Ecto neural progenitor cell (in vitro differentiated cells): ENCODE data around the gene LDHAL6B.
"Not testable (repeated sequence)": the region's sequence is repeated elsewhere in the genome, so short reads cannot be mapped to it uniquely, and the experiment has no call there.

Experiments
- DNase-seq: peaks from one replicate; pipeline ENCODE4 v3.0.0-alpha.2; 2018; ENCODE audit warnings: low spot score

The LDHAL6B gene

GRCh38 chr15:59206623-59207183 lies at the start of gene LDHAL6B:
LDHAL6B (plus strand) TSS chr15:59206843; CDS start chr15:59206941, 98 bp downstream.
- no peak for DNase-seq

DNA sequence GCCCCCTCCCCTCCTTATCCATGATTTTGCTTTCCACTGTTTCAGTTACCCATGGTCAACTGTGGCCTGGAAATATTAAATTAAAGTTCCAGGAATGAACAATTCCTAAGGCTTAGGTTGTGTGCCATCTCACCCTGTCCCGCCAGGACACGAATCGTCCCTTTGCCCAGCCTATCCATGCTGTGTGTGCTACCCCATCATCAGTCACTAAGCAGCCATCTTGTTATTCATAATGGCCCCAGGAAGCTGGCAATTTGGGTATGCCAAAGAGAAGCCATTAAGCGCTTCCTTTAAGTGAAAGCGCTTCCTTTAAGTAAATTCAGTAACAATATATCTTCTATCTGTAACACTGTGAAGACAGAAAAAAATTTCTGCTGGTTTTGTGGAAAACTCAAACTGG lies 49.2 kb upstream of the LDHAL6B start:
- no peak for DNase-seq

- no peak for DNase-seq
Measured at GRCh38 chr15:59157840-59158700, 48.6 kb upstream of the LDHAL6B start.

DNA sequence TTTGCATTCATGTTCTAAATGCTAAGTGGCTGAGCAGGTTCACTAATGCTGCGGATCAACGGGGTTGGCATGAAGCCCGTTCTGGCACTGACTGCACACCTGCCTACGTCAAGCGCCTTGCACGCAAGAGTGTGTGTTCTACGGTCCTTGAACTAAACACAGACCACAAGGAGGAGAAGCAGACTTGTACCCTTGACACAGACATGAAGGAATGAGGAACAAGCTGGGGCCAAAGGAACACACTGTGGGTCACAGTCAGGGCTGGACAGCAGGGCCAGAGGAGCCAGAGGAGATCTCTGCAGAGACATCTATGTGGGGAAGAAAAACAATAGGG lies 48.0 kb upstream of the LDHAL6B start:
- DNase-seq: no peak

GRCh38 chr15:59159210-59159609 lies 47.4 kb upstream of the LDHAL6B start:
- no peak for DNase-seq

DNA sequence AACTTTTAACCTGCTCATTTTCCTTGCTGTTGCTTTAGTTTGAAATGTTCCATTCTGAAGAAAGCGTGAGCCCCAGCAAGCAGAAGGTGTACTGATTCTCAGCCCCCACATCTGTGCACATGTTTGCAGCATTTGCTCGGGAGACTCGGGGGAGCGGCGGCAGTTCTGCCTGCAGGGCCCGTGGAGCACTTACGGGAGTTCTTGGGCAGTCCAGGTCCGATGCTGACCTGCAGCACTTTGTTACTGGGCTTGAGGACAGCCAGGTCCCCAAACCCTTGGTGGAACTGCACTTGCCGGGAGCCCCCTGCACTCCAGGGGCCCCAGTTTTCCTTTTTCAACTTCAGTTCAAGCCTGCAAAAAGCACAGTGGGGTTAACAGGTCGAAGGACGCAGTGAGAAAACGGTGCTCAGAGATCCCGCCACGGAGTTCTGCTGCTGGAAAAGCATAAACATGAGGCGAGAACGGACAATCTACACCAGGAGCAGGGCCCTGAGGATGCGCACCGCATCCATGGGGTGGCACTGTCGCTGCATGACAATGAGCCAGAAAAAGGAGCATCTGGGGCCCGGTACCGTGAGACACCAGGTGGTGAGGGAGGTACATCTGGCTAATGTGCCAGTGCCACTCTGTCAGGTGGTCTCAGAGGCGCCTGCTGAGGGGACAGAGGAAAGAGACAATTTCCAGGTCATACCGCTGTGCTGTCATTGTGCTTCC lies 45.6 kb upstream of the LDHAL6B start:
- DNase-seq: peak; percentile 70

GRCh38 chr15:59162080-59162479 lies 44.6 kb upstream of the LDHAL6B start:
- not testable (repeated sequence) for DNase-seq

DNA sequence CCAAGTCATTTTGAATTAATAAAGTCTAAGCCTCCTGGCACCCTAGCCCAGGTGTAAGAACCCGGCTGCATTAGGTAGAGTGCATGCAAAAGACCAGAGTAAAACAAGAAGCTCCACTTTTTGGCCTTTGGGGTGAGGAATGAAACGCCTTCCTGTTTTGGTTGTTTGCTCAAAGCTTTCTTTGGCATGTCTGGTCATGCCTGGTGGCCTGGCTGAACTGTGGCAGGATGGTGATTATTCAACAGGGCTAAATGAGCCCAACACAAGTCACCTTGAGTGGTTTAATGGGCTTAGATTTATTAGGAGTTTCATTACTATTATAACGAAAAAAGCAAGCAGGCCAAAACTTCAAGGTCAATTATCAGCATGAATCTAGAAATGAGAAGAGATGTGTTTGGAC lies 40.9 kb upstream of the LDHAL6B start:
- DNase-seq: no peak

- no peak for DNase-seq
Measured at GRCh38 chr15:59166166-59166565, 40.5 kb upstream of the LDHAL6B start.

DNA sequence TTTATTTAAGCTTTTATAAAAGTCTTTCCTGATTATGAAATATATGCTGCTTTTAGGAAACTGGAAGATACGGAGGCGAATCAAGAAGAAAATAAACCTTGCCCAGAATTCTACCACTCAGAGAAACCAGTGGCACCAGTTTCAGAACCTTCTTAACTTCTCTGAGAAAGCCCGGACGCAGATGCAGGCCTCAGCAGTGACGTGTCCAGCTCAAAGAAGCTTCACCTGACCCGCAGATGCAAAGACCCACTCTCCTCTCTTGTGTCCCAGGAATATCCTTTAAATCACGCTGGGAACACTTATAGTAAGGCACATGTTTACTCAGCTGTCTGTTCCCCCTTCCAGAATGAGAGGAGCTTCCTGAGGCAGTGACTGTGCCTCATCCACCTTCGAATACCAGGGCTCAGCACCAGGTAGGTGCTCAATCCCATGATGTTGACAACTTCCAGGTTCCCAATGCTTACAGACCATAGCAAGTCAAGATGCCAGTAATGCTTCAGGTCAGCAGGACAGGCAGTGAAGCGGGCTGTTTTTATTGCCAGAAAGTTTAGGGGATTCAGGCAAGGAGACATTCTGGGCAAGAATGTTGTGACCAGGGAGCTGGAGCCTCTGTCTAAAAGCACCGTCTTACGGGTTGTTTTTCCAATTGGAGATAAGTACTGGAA lies 39.9 kb upstream of the LDHAL6B start:
- DNase-seq: no peak

DNA sequence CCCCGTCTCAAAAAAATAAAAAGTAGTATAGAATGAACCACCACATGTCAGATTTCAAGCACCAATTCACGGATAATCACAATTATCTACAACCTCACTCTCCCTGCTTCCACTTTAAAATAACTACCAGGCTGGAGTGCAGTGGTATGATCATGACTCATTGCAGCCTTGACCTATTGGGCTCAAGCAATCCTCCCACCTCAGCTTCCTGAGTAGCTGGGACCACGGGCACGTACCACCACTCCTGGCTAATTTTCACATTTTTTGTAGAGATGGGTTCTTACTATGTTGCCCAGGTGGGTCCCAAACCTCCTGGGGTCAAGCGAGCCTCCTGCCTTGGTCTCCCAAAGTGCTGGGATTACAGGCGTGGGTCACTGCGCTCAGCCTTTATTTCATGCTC lies 38.1 kb upstream of the LDHAL6B start:
- no peak for DNase-seq

- DNase-seq: no peak
Measured at GRCh38 chr15:59169251-59169708, 37.4 kb upstream of the LDHAL6B start.

DNA sequence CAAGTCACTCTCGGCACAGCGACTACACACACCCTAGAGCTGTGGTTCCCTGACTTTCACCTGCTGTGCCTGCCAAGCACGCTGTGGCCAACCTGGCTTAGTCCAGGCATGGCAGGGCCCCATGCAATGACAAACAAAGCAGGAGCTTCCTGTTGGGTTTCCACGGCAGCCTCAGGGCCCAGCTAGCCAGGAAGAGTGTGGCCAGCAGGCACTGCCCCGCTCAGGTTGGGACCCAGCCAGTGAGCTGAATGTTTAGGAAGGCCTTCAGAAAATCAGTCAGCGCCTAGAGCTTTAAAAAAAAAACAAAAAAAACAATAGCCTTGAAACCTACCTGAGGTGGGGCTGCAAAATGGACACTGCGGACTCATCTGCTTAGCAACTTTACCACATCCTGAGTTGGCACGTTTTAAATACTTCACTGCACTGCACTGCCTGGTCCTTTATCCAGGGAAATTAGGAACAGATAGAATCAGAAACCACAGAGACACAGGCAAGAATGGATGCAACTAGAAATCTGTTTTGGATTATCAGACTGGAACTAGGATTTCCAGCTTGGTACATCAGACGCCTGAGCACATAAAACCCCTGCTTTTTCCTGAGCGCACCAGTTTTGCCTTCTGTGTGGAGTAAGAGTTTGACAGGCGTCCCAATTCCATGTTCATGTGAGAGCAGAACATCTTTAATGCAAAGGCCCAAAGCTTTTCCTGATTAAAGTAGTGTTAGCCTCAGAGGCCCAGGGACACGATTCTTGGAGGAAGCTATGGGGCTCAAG lies 36.2 kb upstream of the LDHAL6B start:
- no peak for DNase-seq

GRCh38 chr15:59171067-59171397 lies 35.6 kb upstream of the LDHAL6B start:
- DNase-seq: no peak

DNA sequence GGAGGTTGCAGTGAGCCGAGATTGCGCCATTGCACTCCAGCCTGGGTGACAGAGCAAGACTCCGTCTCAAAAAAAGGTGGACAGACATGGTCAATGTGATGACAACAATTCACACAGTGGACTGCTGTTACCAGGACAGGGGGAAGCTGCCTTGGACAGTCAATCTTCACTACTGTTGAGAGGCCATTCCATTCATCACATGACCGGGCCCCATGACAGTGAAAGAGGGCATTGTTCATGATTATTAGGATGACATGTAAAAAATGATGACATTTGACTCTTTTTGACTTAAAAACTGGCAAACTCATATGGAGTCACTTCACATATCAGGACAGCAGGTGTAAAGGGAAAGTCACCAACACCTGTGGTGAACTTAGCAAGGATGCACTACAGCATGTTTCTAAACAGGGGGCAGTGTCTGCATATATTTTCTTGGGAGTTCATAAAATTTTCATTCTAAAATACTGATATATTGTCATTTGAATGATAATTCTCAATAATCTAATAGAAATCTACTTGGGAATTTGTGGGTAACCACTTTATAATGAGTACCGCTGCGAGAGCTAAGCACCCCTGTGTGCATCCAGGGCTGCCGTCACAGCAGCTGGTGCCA lies 34.2 kb upstream of the LDHAL6B start:
- DNase-seq: no peak

GRCh38 chr15:59173194-59173593 lies 33.4 kb upstream of the LDHAL6B start:
- DNase-seq: no peak

DNA sequence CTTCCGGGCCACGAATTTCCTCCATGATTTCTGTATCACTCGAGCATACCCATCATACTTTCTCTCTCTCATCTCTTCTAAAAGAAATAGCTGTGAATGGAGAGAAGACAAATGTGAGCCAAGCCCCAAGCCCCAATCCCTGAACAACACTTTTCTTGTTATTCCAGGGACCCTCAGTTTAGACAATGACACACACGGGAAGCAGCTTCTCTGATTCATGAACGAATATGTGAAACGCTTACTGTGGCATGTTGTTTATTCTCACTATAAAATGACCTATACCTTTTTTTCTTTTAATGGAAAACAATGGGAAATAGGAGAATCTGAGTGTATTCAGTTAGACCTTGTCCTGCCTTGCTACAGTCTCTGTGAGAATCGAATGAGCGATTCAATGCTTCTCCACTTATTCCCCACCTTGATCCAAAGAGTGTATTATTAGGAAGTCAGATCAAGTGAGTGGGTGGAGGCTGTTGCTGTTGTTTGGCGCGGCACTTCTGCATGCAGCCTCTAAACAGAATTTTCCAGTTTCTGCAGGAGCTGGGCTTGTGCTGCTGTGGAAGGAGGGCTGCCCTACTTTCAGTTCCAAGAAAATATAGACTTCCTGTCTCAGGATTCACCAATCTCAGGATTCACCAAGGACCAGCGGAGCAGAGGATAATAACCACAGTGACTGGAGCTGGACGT lies 32.4 kb upstream of the LDHAL6B start:
- no peak for DNase-seq

DNA sequence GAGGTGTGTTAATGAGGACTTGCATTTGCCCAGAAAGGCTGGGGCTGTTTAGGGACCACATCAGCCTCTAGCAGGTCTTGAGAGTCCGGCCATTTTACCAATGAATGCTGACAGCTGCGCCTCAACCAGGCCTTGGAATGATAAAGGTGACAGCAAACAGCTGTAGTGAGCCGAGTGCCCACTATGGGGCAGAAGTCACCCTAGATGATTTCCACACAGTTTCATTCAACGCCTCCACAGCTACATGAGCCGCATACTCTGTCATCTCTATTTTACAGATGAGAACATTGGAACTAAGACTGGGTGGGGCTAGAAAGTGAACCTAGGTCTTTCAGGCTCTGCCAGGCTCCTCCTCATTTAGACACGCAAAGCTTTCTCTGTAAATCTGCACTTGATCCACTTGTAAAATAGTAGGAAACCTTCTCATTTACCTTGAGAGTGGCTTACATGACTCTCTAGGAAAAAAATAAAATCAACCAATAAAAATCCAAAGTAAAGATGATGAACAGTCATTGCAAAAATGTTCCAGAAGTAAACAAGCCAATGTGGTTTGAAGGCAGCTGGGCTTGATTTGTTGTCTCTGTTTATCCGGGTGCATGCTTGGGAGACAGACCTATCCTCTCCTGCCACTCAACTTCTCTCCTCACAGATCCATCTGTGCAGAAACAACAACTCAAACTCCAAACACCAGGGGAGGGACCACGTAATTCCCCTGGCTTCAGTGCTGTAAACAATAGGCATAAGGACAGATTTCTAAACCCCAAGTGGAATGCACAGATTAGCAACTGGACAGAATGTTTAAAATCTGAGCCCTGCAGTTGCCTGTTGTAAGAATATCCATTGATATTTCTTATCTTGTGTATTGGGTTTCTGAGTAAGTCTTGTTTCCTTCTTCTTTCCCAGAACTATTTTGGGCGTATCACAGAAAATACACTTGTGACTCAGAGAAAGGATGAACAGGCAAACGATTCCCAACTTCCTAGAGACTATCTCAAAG lies 31.5 kb upstream of the LDHAL6B start:
- DNase-seq: peak; percentile 59

DNA sequence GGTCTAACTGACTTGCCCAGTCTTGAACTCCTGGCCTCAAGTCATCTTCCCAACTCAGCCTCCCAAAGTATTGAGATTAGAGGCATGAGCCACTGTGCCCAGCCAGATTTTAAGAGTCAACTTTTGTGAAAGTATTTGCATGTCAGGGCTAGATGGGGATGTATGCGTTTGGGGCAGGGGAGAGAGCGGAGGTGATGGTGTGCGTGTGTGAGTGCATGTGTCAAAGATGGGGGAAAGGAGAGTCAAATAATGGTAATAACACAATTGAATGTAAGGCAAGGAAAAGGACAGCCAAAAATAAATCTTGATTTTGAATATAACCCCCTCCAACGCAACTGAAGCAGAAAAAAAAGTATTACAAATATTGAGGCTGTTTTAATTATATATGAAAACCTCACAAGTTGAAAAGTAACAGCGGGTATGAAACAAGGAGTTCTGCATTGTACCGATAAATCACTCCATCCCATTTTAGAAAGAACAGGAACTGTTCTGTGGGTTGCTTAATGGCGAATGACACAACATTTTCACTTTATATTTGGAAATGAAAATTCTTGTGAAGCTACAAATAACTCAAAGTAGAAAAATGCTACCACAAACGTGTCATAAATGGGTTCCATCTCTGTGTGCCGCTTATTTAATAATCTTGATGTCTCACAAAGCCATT lies 29.9 kb upstream of the LDHAL6B start:
- DNase-seq: no peak
